Lower lobe of right lung (tissue), 2 donors: ENCODE data around the gene SIGLEC8. TPM values are rescaled to one million over a fixed set of nuclear protein-coding genes. Genes with fewer than 3 reads are reported as not detected.
"Not testable (repeated sequence)": the region's sequence is repeated elsewhere in the genome, so short reads cannot be mapped to it uniquely, and the experiment has no call there.

Experiments used
- ATAC-seq, 2 donors: fragments of 200-7000 bp; cut with Tn5 transposase; one replicate each; pipeline ENCODE4 v1.9.1; 2020 to 2022; ENCODE audit warnings: mild to moderate bottlenecking in 2 of 2, moderate library complexity in 2 of 2
- DNase-seq: peaks from one replicate; pipeline ENCODE4 v3.0.0-alpha.2; 2020
- H3K27ac ChIP-seq: fragments of 200-600 bp; one replicate; pipeline ENCODE4 v1.8.0; 2022
- H3K27me3 ChIP-seq: fragments of 200-600 bp; one replicate; pipeline ENCODE4 v1.8.0; 2022; ENCODE audit warnings: low read depth
- H3K36me3 ChIP-seq: fragments of 200-600 bp; one replicate; pipeline ENCODE4 v1.8.0; 2022; ENCODE audit warnings: mild to moderate bottlenecking
- H3K4me1 ChIP-seq: fragments of 200-600 bp; one replicate; pipeline ENCODE4 v1.8.0; 2022
- H3K4me3 ChIP-seq: fragments of 200-600 bp; one replicate; pipeline ENCODE4 v1.8.0; 2022; ENCODE audit warnings: mild to moderate bottlenecking
- H3K9me3 ChIP-seq: fragments of 200-600 bp; one replicate; pipeline ENCODE4 v1.8.0; 2022
- intact Hi-C: fragments of 100-400 bp; cut with DNase I; formaldehyde crosslinking; loops from one replicate; pipeline ENCODE4 v1.11.0; 2022
- total RNA-seq: library from RNA; stranded (reverse); fragmentation: NEBNext Ultra II Directional; extraction: Animal tissue kit (Norgen Biotek cat#: 25700); gene quantifications from one replicate; pipeline ENCODE4 v1.2.1, GENCODE V29; 2021
- TF ChIP-seq, protein P1 (sequence below): fragments of 200-600 bp; IDR thresholded peaks from one replicate; pipeline ENCODE4 v1.8.0; 2022; ENCODE audit warnings: antibody characterized with exemption, mild to moderate bottlenecking
- donor health status: DM: no; HTN: yes; CAD: no; lungs with severe emphysema.

Gene SIGLEC8
- total RNA-seq, 1 donor from 2014 or later, result 3.0 TPM

DNA sequence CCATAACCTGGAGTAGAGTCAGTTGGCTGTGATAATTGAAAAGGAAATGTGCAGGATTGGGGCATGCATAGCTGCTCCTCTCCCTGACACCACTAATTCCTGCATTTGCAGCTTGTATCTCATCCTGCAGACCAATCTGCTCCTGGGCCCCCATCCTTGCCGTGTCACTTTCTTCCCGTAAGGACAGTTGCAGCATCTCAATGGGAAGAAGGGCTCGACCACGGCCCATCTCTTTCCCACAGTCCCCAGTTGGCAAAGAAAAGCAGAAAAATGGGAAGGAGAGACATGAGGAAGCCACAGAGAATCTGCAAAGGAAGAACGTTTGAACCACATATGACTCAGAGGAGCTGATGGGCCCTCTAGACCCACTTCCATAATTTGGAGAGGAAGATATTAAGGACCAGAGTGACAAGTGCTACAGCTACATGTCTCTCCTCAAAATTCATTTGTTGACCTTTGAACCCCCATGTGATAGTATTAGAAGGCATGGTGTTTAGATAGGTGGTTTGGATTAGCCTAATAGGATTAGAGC lies 45.1 kb upstream of the SIGLEC8 start:
- Histone ChIP-seq H3K27ac (no peak overlapping the region), H3K36me3 (no peaks in the 10 kb centered on the region), H3K9me3 (no peaks in the 10 kb centered on the region), H3K27me3 (no peaks in the 10 kb centered on the region), H3K4me3 (no peak overlapping the region), H3K4me1 (peaks cover 5% of the 10 kb centered on the region)
- no peak for DNase-seq
- intact Hi-C loops, result no loop called here
- TF ChIP-seq, protein P1, sequence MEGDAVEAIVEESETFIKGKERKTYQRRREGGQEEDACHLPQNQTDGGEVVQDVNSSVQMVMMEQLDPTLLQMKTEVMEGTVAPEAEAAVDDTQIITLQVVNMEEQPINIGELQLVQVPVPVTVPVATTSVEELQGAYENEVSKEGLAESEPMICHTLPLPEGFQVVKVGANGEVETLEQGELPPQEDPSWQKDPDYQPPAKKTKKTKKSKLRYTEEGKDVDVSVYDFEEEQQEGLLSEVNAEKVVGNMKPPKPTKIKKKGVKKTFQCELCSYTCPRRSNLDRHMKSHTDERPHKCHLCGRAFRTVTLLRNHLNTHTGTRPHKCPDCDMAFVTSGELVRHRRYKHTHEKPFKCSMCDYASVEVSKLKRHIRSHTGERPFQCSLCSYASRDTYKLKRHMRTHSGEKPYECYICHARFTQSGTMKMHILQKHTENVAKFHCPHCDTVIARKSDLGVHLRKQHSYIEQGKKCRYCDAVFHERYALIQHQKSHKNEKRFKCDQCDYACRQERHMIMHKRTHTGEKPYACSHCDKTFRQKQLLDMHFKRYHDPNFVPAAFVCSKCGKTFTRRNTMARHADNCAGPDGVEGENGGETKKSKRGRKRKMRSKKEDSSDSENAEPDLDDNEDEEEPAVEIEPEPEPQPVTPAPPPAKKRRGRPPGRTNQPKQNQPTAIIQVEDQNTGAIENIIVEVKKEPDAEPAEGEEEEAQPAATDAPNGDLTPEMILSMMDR, result no peak
- ATAC-seq, result peak; percentile 37 to 60

DNA sequence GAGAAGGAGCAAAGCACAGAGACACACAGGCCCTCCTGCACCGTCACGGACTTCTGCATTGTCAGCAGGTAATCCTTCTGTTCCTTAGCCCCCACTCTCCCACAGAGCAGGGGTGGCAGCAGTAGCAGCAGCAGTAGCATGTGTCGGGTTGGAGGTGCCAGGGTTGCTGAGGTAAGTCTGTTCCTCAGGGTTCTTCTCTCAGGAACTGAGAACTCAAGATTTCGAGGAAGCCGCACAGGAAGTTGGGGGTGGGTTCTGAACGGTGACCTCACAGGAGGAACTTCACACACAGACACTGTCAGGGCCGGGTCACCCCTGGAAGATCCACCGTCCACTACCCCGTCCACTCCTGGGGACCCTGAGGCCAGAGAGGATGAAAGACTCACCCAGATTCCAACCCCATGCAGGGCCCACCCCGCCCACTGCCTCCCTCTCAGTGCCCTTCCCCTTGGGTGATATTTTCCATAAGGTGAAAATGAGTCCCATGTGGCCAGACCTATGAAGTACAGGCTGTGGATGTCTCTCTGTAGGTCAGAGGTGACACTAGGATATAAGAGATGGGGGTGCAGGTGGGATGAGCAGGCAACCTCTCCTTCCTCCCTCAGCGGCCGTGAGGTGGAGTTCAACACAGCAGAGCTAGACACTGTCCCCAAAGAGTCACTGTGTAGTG lies 43.5 kb upstream of the SIGLEC8 start, which contains the start of gene SIGLEC12:
Gene SIGLEC12 (minus strand): TSS at position 207 of the 670 bp plus-strand sequence. CDS start 67 bp downstream, at position 140.
- ATAC-seq, result peak; percentile 71 to 73
- Histone ChIP-seq H3K9me3 (no peaks in the 10 kb centered on the region), H3K4me1 (no peaks in the 10 kb centered on the region), H3K27ac (no peak within 1 kb of the TSS), H3K36me3 (no peaks in the 10 kb centered on the region), H3K4me3 (peak within 1 kb of the TSS; percentile 21), H3K27me3 (no peaks in the 10 kb centered on the region)
- DNase-seq, result peak; percentile 71
- TF ChIP-seq, protein P1, result no peak
- intact Hi-C loops, result no loop called here

DNA sequence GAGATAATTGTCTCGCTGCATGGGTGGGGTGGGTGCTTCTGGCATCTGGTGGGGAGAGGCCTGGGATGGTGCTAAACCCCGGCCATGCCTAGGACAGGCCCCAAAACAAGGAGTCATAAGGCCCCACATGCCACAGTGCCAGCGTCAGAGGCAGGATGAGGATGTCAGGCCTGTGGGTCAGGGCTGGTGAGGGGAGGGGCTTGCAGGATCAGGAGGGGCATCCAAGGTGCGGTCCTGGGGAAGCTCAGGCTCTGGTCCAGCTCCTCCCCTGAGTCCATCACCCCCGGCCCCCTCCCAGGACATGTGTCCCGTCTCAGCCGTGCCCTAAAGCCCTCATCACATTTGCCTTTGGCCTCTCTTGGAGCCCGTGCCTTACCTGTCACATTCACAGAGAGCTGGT lies 42.7 kb upstream of the SIGLEC8 start:
- H3K36me3 ChIP-seq, intact Hi-C loops, H3K9me3 ChIP-seq, DNase-seq, H3K4me1 ChIP-seq, H3K27ac ChIP-seq, H3K27me3 ChIP-seq: not testable (repeated sequence)
- ATAC-seq, result peak; percentile 5 to 26
- H3K4me3 ChIP-seq, result peak overlapping the region; percentile 21

DNA sequence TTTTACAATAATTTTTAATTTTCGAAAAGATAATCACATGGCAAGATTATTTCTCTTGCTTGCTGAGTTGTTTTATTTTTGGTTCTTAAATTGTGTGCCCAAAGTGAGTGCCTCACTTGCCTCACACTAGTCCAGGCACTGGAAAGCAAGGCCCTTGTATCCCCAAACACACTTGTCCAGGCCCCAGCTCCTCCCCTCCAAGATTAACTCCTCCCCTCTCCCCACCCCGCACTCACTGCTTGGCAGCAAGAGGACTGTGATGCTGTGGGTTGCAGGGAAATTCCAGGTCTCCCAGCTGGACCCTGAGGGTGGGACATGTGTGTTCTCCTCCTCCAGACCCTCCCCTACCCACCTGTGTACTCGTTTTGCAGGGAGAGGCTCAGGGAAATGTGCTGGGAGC lies 39.4 kb upstream of the SIGLEC8 start:
- TF ChIP-seq, protein P1, result no peak
- no peaks in the 10 kb centered on the region for H3K9me3 ChIP-seq
- ATAC-seq (no peak), DNase-seq (no peak)
- peaks cover 7% of the 10 kb centered on the region for H3K4me1 ChIP-seq
- intact Hi-C loops, result no loop called here
- H3K4me3 ChIP-seq, result no peak overlapping the region
- no peaks in the 10 kb centered on the region for H3K27me3 ChIP-seq
- no peak overlapping the region for H3K27ac ChIP-seq
- no peaks in the 10 kb centered on the region for H3K36me3 ChIP-seq

DNA sequence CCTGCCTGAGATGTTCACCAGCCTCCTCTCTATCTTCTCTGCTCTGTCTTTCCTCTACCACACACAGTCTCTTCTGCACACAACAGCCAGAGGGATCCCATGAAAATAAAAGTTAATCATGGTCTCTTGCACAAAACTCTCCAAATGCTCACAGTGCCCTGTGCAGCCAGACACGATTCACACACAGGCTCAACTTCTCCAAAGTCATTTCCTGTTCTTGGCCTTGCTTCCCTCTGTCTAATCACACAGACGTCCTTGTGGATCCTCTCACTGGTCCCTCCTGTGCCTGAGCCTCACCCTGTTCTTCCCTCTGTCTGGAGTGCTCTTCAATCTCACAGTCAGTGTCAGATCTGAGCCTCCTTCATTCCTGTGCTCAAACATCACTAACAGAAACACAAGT lies 35.5 kb upstream of the SIGLEC8 start:
- Histone ChIP-seq H3K4me3 (no peak overlapping the region), H3K4me1 (peaks cover 7% of the 10 kb centered on the region)
- ATAC-seq, result peak; percentile 18 to 64

DNA sequence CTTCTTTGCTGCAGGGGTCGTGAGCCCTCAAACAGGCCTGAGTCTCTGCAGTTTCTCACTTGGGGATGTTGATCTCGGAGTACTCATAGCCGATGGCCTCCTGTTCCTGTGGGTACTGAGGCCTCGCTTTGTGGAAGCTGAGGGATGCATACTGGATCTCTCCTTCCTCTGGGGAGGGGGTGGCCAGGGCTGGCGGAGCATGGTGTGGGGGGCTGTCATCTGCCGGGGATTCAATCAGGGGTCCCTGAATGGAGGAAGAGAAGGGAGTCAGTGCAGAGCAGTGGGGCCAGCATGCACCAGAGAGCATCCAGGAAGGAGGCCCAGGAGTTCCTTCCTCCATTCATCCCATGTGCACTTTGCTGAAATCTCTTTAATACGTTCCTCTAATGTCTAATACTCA lies 33.3 kb upstream of the SIGLEC8 start:
- Histone ChIP-seq H3K4me3 (no peak overlapping the region), H3K9me3 (no peaks in the 10 kb centered on the region), H3K27me3 (peaks cover 5% of the 10 kb centered on the region), H3K36me3 (no peaks in the 10 kb centered on the region), H3K4me1 (peaks cover 7% of the 10 kb centered on the region), H3K27ac (no peak overlapping the region)
- DNase-seq (no peak), ATAC-seq (no peak)
- intact Hi-C loops, result no loop called here
- TF ChIP-seq, protein P1, result no peak

More for the DNA sequence above, 35.5 kb upstream of the SIGLEC8 start:
- no peak for DNase-seq
- H3K27ac ChIP-seq, result no peak overlapping the region
- peaks cover 5% of the 10 kb centered on the region for H3K27me3 ChIP-seq
- TF ChIP-seq, protein P1, result no peak
- H3K36me3 ChIP-seq, result no peaks in the 10 kb centered on the region
- intact Hi-C loops, result no loop called here
- H3K9me3 ChIP-seq, result no peaks in the 10 kb centered on the region
